Fibroblast of mammary gland (primary cell): ENCODE measurements around the gene MAP3K5.
"Not testable (repeated sequence)": the region's sequence is repeated elsewhere in the genome, so short reads cannot be mapped to it uniquely, and the experiment has no call there.

Experiments
- DNase-seq: peaks from one replicate; pipeline ENCODE4 v3.0.0-alpha.2; 2010; ENCODE audit warnings: low read depth
- H3K4me3 ChIP-seq: 2 replicates; pipeline ENCODE4 v1.5.1; 2011; ENCODE audit warnings: low read depth, mild to moderate bottlenecking, low read length, moderate library complexity; ENCODE audit not compliant: control insufficient read depth
- TF ChIP-seq, protein P1 (sequence below): conservative IDR thresholded peaks from 2 replicates; pipeline ENCODE4 v1.5.1; 2011; ENCODE audit warnings: low read depth, low read length, inconsistent platforms; ENCODE audit not compliant: control insufficient read depth, insufficient read depth

MAP3K5 gene

DNA sequence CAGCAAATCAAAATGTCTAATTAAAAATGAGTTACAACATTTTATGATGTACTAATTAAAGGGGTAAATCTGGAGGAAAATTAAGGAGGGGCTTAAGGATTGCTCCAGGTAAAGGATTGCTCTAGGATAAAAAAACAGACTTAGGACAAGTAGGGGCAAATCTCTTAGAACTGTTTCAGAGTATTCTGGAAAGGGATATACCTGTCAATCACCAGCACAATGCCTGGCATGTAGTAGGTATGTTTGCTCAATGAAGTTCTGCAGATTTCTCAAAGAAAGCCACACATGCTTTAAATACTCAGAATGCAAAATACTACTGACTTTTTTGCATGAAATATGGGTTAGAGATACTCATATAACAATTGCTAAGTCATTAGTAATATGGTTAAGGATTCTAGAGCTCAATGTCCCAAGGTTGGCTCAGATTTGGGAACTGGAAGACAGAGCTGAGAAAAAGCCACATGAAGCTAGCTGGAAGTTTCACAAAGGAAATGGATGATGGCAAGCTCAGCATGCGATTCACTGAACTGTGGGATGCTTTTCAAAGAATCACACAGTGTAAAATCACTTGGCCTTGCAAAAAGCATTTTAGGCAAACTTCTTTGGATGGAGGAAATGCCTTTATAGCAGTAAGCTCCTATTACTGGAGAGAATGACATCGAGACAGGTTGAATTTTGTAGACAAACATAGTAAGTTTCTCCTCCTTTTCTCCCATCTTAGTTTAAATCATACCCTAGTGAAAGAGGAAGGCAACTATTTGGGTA lies 72.8 kb downstream of the MAP3K5 start:
- H3K4me3 ChIP-seq, result no peak overlapping the region
- TF ChIP-seq, protein P1, sequence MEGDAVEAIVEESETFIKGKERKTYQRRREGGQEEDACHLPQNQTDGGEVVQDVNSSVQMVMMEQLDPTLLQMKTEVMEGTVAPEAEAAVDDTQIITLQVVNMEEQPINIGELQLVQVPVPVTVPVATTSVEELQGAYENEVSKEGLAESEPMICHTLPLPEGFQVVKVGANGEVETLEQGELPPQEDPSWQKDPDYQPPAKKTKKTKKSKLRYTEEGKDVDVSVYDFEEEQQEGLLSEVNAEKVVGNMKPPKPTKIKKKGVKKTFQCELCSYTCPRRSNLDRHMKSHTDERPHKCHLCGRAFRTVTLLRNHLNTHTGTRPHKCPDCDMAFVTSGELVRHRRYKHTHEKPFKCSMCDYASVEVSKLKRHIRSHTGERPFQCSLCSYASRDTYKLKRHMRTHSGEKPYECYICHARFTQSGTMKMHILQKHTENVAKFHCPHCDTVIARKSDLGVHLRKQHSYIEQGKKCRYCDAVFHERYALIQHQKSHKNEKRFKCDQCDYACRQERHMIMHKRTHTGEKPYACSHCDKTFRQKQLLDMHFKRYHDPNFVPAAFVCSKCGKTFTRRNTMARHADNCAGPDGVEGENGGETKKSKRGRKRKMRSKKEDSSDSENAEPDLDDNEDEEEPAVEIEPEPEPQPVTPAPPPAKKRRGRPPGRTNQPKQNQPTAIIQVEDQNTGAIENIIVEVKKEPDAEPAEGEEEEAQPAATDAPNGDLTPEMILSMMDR, result no peak
- DNase-seq, result no peak

DNA sequence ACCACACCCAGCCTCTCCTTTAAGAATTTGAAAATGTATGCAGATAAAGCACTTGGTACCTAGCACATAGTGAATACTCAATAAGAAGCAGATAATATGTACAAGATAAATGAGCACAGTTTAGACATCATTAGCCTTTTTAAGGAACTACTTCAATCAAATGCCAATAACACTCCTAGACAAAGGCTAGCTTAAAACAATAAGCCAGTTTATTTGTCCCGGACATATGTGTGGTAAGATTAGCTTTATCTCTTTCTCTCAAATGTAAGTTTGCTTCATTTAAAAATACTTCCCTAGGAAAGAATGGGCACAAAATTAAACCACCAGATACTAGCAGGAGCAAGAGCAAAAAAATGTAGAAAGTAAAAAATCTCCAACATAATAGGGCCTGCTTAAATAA lies 73.8 kb downstream of the MAP3K5 start:
- no peak for DNase-seq
- H3K4me3 ChIP-seq, result no peak overlapping the region
- TF ChIP-seq, protein P1, result no peak

DNA sequence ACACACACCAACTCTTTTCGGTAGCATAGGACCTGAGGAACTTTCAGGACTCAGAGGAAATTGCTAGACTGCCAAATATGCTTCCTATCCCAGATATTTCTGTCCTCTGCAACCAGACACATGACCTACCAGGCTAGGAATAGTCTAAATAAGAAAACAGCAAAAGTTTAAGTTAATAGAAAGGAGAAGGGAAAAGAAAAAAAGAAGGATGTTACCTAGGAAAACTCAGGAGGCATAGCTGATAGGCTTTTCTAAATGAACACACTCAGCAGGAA lies 74.6 kb downstream of the MAP3K5 start:
- DNase-seq, result no peak
- H3K4me3 ChIP-seq, result no peak overlapping the region
- TF ChIP-seq, protein P1, result no peak

DNA sequence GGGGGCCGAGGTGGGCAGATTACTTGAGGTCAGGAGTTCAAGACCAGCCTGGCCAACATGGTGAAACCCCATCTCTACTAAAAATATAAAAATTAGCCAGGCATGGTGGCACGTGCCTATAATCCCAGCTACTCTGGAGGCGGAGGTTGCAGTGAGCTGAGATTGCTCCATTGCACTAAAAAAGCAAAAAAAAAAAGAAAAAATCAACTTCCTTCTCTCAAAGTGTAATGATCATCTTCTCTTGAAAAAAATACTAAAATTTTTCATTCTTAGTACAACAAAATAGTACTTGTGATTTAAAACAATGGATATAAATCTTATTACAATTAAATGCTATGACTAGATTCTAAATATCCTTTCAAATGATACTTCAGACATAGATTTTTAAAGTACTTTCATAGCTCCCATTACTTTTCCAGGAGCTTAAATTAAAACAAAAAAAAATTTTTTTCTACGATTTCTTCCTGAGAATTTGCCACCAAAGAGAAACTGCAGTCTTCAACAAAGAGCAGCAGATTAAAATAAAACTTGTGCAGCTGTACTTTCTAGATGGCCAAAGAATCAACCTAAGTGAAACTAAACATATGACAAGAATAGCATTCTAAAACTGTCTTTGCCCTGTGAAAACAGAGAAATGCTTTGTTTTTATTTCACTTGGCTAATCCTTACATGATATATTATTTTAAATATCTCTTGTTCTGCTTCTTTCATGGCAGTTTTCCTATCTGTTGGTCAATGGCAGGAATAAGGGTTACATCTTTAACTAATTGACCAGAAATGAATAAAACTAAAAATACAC lies 75.2 kb downstream of the MAP3K5 start:
- H3K4me3 ChIP-seq, result no peak overlapping the region
- DNase-seq, result no peak
- TF ChIP-seq, protein P1, result no peak

DNA sequence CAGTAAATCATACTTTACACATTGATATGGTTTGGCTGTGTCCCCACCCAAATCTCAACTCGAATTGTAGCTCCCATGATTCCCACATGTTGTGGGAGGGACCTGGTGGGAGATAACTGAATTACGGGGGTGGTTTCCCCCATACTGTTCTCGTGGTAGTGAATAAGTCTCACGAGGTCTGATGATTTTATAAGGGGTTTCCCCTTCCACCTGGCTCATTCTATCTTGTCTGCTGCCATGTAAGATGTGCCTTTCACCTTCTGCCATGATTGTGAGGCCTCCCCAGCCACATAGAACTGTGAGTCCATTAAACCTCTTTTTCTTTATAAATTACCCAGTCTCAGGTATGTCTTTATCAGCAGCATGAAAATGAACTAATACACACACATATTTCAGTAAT lies 79.6 kb downstream of the MAP3K5 start:
- DNase-seq, H3K4me3 ChIP-seq: not testable (repeated sequence)

DNA sequence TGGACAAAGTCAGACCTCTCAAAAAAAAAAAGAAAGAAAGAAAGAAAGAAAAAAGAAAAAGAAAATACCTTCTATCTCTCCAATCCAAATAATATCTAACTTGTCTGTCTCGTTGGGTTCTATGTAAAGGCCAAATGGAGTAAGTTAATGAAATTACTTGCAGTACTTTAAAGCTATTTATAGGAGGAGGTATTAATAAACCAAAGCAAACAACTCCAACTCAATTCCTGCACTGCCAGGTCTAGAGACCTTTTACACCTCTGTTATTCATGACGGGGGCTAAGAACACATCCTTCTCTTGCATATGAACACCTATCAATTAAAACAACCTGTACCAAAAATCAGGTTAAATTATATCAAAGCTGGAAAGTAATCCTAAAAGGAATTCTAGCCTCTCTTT lies 80.6 kb downstream of the MAP3K5 start:
- DNase-seq, result no peak
- TF ChIP-seq, protein P1, result no peak
- no peak overlapping the region for H3K4me3 ChIP-seq

DNA sequence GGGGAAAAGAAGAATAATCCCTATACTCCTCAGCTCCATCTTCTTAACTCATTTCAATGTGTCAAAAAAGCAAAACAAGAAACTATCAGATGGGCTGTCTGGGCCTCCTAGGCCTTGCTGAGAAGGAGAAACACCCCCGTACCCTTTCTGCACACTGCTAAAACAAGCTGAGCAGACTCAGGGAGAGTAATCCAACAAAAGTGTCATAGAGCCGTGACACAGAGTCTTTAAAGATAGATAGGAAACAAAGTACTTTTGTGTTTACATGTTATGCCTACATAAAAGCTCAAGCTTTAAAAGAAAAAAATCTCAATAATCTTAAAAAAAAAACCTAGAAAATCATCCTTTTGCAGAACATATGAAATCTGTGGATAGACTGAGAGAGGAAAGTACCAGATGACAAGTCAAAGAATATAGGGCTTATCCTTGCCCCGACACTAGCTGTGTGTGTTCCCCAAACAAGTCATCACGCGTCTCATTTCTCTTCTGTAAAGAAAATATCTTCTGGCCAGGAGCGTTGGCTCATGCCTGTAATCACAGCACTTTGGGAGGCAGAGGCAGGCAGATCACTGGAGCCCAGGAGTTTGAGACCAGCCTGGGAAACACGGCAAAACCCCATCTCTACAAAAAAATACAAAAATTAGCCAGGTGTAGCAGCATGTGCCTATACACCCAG lies 81.3 kb downstream of the MAP3K5 start:
- TF ChIP-seq, protein P1, result no peak
- DNase-seq, result no peak
- H3K4me3 ChIP-seq, result no peak overlapping the region
